ENCODE results near the gene ARHGAP18. TPM values are rescaled to one million over a fixed set of nuclear protein-coding genes. Genes with fewer than 3 reads are reported as not detected.

Gene ARHGAP18
- total and polyA plus RNA-seq, 10 donors, result 4.6 to 18.7 (median 15.4) TPM

DNA sequence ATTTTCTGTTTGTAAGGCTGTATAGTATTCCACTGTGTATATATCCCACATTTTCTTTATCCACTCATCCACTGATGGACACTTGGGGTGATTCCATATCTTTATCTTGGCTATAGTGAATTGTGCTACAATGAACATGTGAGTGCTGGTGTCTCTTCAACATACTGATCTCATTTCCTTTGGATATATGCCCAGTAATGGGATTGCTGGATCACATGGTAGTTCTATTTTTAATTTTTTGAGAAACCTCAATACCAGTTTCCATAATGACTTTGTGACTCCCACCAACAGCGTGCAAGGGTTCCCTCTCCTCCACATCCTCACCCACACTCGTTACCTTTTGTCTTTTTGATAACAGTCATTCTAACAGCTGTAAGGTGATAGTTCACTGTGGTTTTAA lies 166.0 kb downstream of the ARHGAP18 start:
- no peak overlapping the region for H3K27ac ChIP-seq
- intact Hi-C loops (cut with DNase I; ENCODE audit: low total_unique reads), result no loop called here
- H3K27me3 ChIP-seq (replicated peaks in 1 of 7), result no peaks in the 10 kb centered on the region
- TF ChIP-seq CTCF (IDR thresholded peaks at IDR 0.05 in 8 of 11, conservative IDR thresholded peaks at IDR 0.05 in 3 of 11), result no peak
- TF ChIP-seq POLR2A (IDR thresholded peaks at IDR 0.05), result no peak
- no peak for TF ChIP-seq POLR2AphosphoS5 (IDR thresholded peaks at IDR 0.05)
- H3K36me3 ChIP-seq, result no peaks in the 10 kb centered on the region
- no peak for DNase-seq
- WGBS, 5 donors, result 75 to 87% (median 82%) methylated on average over 2 of the region's 2 CpGs
- H3K9me3 ChIP-seq, result no peaks in the 10 kb centered on the region
- no peaks in the 10 kb centered on the region for H3K4me1 ChIP-seq
- H3K4me3 ChIP-seq, result no peak overlapping the region

- no peak for DNase-seq
- H3K27ac ChIP-seq, result no peak overlapping the region
- H3K4me1 ChIP-seq, result no peaks in the 10 kb centered on the region
- no peak overlapping the region for H3K4me3 ChIP-seq
- no peaks in the 10 kb centered on the region for H3K36me3 ChIP-seq
- 43 to 50% (median 48%) methylated on average over 2 of the region's 2 CpGs for WGBS, 5 donors
- TF ChIP-seq CTCF (IDR thresholded peaks at IDR 0.05 in 8 of 11, conservative IDR thresholded peaks at IDR 0.05 in 3 of 11), result no peak
- TF ChIP-seq POLR2AphosphoS5 (IDR thresholded peaks at IDR 0.05), result no peak
- no peak for TF ChIP-seq POLR2A (IDR thresholded peaks at IDR 0.05)
- no peaks in the 10 kb centered on the region for H3K27me3 ChIP-seq (replicated peaks in 1 of 7)
- H3K9me3 ChIP-seq, result no peaks in the 10 kb centered on the region
- intact Hi-C loops (cut with DNase I; ENCODE audit: low total_unique reads), result no loop called here
Measured at GRCh38 chr6:129542705-129543104, 167.3 kb downstream of the ARHGAP18 start.

GRCh38 chr6:129539032-129539431 lies 170.9 kb downstream of the ARHGAP18 start:
- WGBS, 5 donors, result 74 to 91% (median 80%) methylated on average over 2 of the region's 2 CpGs
- no peak for TF ChIP-seq CTCF (IDR thresholded peaks at IDR 0.05 in 8 of 11, conservative IDR thresholded peaks at IDR 0.05 in 3 of 11)
- TF ChIP-seq POLR2AphosphoS5 (IDR thresholded peaks at IDR 0.05), result no peak
- TF ChIP-seq POLR2A (IDR thresholded peaks at IDR 0.05), result no peak
- no peak overlapping the region for H3K27ac ChIP-seq
- no peaks in the 10 kb centered on the region for H3K9me3 ChIP-seq
- no peaks in the 10 kb centered on the region for H3K36me3 ChIP-seq
- DNase-seq, result no peak
- no peaks in the 10 kb centered on the region for H3K4me1 ChIP-seq
- H3K4me3 ChIP-seq, result no peak overlapping the region
- intact Hi-C loops (cut with DNase I; ENCODE audit: low total_unique reads), result no loop called here
- no peaks in the 10 kb centered on the region for H3K27me3 ChIP-seq (replicated peaks in 1 of 7)

GRCh38 chr6:129536271-129536670 lies 173.7 kb downstream of the ARHGAP18 start:
- H3K4me3 ChIP-seq, result no peak overlapping the region
- no peaks in the 10 kb centered on the region for H3K27me3 ChIP-seq (replicated peaks in 1 of 7)
- intact Hi-C loops (cut with DNase I; ENCODE audit: low total_unique reads), result no loop called here
- DNase-seq, result no peak
- TF ChIP-seq POLR2A (IDR thresholded peaks at IDR 0.05), result no peak
- TF ChIP-seq POLR2AphosphoS5 (IDR thresholded peaks at IDR 0.05), result no peak
- no peak overlapping the region for H3K27ac ChIP-seq
- H3K36me3 ChIP-seq, result no peaks in the 10 kb centered on the region
- H3K9me3 ChIP-seq, result no peaks in the 10 kb centered on the region
- H3K4me1 ChIP-seq, result no peaks in the 10 kb centered on the region

- no peak for DNase-seq
- H3K27ac ChIP-seq, result no peak overlapping the region
- H3K4me1 ChIP-seq, result no peaks in the 10 kb centered on the region
- H3K9me3 ChIP-seq, result no peaks in the 10 kb centered on the region
- no peak overlapping the region for H3K4me3 ChIP-seq
- no peaks in the 10 kb centered on the region for H3K27me3 ChIP-seq (replicated peaks in 1 of 7)
- intact Hi-C loops (cut with DNase I; ENCODE audit: low total_unique reads), result no loop called here
- TF ChIP-seq CTCF (IDR thresholded peaks at IDR 0.05 in 8 of 11, conservative IDR thresholded peaks at IDR 0.05 in 3 of 11) (no peak), POLR2A (IDR thresholded peaks at IDR 0.05) (no peak), POLR2AphosphoS5 (IDR thresholded peaks at IDR 0.05) (no peak)
- H3K36me3 ChIP-seq, result no peaks in the 10 kb centered on the region
Measured at GRCh38 chr6:129534926-129535325, 175.1 kb downstream of the ARHGAP18 start.

All from spleen (tissue), 11 donors.